Activated CD8-positive, alpha-beta T cell treated with anti-CD3 and anti-CD28 coated beads for 36 hours (primary cell): ENCODE results near the gene UPK3BL1. TPM values are rescaled to one million over a fixed set of nuclear protein-coding genes. Genes with fewer than 3 reads are reported as not detected.
"Not testable (repeated sequence)": the region's sequence is repeated elsewhere in the genome, so short reads cannot be mapped to it uniquely, and the experiment has no call there.

ENCODE experiments used
- ATAC-seq: fragments of 200-7000 bp; cut with Tn5 transposase; one replicate; pipeline ENCODE4 v1.10.0; 2021; ENCODE audit warnings: mild to moderate bottlenecking, moderate library complexity
- CTCF ChIA-PET: fragments of 350-600 bp; sonication (Branson Sonifier 250); formaldehyde crosslinking; loops from one replicate; lab custom pipeline; 2021; ENCODE audit warnings: antibody characterized with exemption; lab: Charles Lee
- POLR2A ChIA-PET: fragments of 350-600 bp; sonication (Branson Sonifier 250); formaldehyde crosslinking; loops from one replicate; lab custom pipeline; 2021; ENCODE audit warnings: antibody characterized with exemption; lab: Charles Lee
- DNase-seq: peaks from one replicate; pipeline ENCODE4 v3.0.0-alpha.2; 2020
- H3K27ac Mint-ChIP-seq: one replicate; pipeline ENCODE4 v1.8.0; 2021; ENCODE audit warnings: mild to moderate bottlenecking, mixed read lengths
- H3K27me3 Mint-ChIP-seq: one replicate; pipeline ENCODE4 v1.8.0; 2021; ENCODE audit warnings: mixed read lengths
- H3K36me3 Mint-ChIP-seq: one replicate; pipeline ENCODE4 v1.8.0; 2021; ENCODE audit warnings: low read depth, mixed read lengths
- H3K4me1 Mint-ChIP-seq: one replicate; pipeline ENCODE4 v1.8.0; 2021; ENCODE audit warnings: low read depth, mixed read lengths
- H3K4me3 Mint-ChIP-seq: one replicate; pipeline ENCODE4 v1.8.0; 2021; ENCODE audit warnings: mild to moderate bottlenecking, moderate library complexity, mixed read lengths
- H3K9me3 Mint-ChIP-seq: one replicate; pipeline ENCODE4 v1.8.0; 2021; ENCODE audit warnings: mixed read lengths
- intact Hi-C: fragments of 100-400 bp; cut with micrococcal nuclease; formaldehyde crosslinking; loops from one replicate; pipeline ENCODE4 v1.10.0; 2022
- total RNA-seq, 2 experiments: library from RNA; stranded (reverse); gene quantifications; one replicate each; pipeline ENCODE4 v1.2.3, GENCODE V29; 2021

UPK3BL1 gene, protein sequence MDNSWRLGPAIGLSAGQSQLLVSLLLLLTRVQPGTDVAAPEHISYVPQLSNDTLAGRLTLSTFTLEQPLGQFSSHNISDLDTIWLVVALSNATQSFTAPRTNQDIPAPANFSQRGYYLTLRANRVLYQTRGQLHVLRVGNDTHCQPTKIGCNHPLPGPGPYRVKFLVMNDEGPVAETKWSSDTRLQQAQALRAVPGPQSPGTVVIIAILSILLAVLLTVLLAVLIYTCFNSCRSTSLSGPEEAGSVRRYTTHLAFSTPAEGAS
- total RNA-seq, result 10 to 100 TPM; 23.8 to 27.8 TPM

DNA sequence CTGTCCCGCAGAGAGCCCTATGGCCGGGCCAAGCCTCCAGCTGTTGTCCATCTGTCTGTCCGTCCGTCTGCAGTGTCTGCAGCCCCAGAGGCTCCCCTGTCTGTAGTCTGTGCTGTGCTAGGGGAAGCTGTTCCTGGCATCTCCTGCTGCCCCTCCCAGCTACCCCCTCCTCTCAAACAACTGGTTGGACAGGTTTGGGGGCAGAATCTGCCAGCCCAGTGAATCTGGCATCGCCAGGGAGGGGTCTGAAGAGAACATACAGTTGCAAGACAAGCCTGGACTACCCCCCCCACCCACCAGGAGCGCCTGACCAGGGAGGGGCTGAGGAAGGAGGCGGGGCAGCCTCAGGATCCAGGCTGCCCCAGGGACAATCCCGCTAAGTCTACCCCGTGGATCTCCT, at the start of gene UPK3BL1:
Gene UPK3BL1 (minus strand): TSS at position 101 of the 400 bp plus-strand sequence. CDS start 50 bp downstream, at position 51.
- H3K27me3 Mint-ChIP-seq, H3K4me1 Mint-ChIP-seq, H3K9me3 Mint-ChIP-seq, ATAC-seq, DNase-seq, H3K27ac Mint-ChIP-seq, H3K4me3 Mint-ChIP-seq, H3K36me3 Mint-ChIP-seq, CTCF ChIA-PET, intact Hi-C loops, POLR2A ChIA-PET: not testable (repeated sequence)

- POLR2A ChIA-PET, H3K27ac Mint-ChIP-seq, CTCF ChIA-PET, H3K4me1 Mint-ChIP-seq, DNase-seq, ATAC-seq, H3K27me3 Mint-ChIP-seq, H3K9me3 Mint-ChIP-seq, H3K4me3 Mint-ChIP-seq, H3K36me3 Mint-ChIP-seq, intact Hi-C loops: not testable (repeated sequence)
Measured at GRCh38 chr7:102690602-102691001, 48.0 kb upstream of the UPK3BL1 start.

DNA sequence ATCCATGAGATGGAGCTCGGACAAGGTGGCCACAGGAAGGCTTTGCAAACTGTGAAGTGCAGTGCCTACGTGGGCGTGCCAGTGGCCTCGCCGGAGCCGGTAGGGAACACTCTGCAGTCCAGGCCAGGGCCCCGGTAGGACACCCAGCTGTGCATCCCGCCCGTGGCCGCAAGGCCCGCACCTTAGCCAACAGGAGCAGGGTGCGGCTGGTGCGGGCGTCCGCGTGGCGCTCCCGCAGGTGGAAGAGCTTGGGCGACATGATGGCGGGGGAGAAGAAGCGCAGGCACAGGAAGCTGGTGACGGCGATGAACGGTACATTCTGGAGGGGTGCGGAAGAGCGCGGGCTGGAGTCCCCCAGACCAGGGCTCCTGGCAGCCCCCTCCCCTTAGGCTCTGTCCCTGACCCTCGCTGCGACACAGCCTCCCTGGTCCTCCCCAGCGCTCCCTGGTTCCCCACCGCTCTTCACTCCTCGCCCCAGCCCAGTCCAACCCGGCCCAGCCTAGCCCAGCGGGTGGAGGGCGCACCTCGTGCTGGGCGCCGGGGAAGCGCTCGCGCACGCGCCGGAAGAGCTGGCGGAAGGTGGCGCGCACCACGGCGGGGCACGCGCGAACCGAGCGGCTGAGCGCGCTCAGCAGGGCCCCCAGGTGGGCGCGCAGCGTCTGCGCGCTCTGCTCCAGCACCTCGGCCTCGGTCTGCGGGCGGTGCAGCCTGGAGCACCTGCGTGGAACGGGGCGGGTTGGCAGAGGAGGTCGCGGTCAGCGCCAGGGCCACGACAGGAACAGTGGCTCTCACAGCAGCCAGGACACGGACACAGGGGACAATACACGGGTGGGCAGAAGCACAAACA, 47.1 kb upstream of the UPK3BL1 start:
- CTCF ChIA-PET, H3K36me3 Mint-ChIP-seq, H3K9me3 Mint-ChIP-seq, POLR2A ChIA-PET, H3K27ac Mint-ChIP-seq, DNase-seq, H3K4me3 Mint-ChIP-seq, H3K4me1 Mint-ChIP-seq, intact Hi-C loops, H3K27me3 Mint-ChIP-seq: not testable (repeated sequence)
- peak; percentile 77 for ATAC-seq

GRCh38 chr7:102688299-102689036, 45.9 kb upstream of the UPK3BL1 start:
- H3K27ac Mint-ChIP-seq, intact Hi-C loops, H3K36me3 Mint-ChIP-seq, POLR2A ChIA-PET, H3K9me3 Mint-ChIP-seq, H3K27me3 Mint-ChIP-seq, CTCF ChIA-PET, DNase-seq, H3K4me3 Mint-ChIP-seq, H3K4me1 Mint-ChIP-seq: not testable (repeated sequence)
- peak; percentile 93 for ATAC-seq

- H3K4me3 Mint-ChIP-seq, H3K4me1 Mint-ChIP-seq, H3K27me3 Mint-ChIP-seq, ATAC-seq, POLR2A ChIA-PET, CTCF ChIA-PET, H3K36me3 Mint-ChIP-seq, DNase-seq, intact Hi-C loops, H3K27ac Mint-ChIP-seq, H3K9me3 Mint-ChIP-seq: not testable (repeated sequence)
Measured at GRCh38 chr7:102682560-102682959, 40.0 kb upstream of the UPK3BL1 start.

DNA sequence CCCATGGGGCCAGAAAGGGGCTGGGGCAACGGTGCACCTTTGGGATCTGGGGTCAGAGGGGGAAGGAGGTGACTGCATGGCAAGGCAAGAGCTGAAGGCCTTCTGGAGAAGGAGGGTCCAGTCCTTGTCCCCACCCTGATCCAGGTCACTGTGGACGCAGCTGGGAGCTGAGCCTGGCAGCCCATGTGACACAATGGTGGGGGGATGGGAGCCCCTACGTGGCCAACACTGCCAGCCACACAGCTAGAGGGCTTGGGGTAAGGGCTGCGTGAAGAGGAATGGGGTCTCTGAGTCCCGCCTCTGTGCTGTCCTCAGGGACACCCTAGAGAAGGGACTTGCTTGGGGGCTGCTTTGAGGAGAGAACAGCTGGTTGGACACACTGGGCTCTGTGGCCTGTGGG, 38.2 kb upstream of the UPK3BL1 start:
- H3K9me3 Mint-ChIP-seq, intact Hi-C loops, H3K27ac Mint-ChIP-seq, ATAC-seq, H3K36me3 Mint-ChIP-seq, POLR2A ChIA-PET, H3K4me1 Mint-ChIP-seq, CTCF ChIA-PET, H3K4me3 Mint-ChIP-seq, H3K27me3 Mint-ChIP-seq, DNase-seq: not testable (repeated sequence)

- DNase-seq (peak; percentile 13), ATAC-seq (peak; percentile 19)
- H3K9me3 Mint-ChIP-seq, H3K27ac Mint-ChIP-seq, H3K4me1 Mint-ChIP-seq, CTCF ChIA-PET, H3K36me3 Mint-ChIP-seq, H3K4me3 Mint-ChIP-seq, H3K27me3 Mint-ChIP-seq, intact Hi-C loops, POLR2A ChIA-PET: not testable (repeated sequence)
Measured at GRCh38 chr7:102675545-102675944, 33.0 kb upstream of the UPK3BL1 start.

- intact Hi-C loops, H3K9me3 Mint-ChIP-seq, H3K36me3 Mint-ChIP-seq, H3K4me1 Mint-ChIP-seq, H3K27me3 Mint-ChIP-seq, CTCF ChIA-PET, DNase-seq, H3K4me3 Mint-ChIP-seq, POLR2A ChIA-PET, H3K27ac Mint-ChIP-seq: not testable (repeated sequence)
- peak; percentile 13 for ATAC-seq
Measured at GRCh38 chr7:102673447-102674067, 31.0 kb upstream of the UPK3BL1 start.

DNA sequence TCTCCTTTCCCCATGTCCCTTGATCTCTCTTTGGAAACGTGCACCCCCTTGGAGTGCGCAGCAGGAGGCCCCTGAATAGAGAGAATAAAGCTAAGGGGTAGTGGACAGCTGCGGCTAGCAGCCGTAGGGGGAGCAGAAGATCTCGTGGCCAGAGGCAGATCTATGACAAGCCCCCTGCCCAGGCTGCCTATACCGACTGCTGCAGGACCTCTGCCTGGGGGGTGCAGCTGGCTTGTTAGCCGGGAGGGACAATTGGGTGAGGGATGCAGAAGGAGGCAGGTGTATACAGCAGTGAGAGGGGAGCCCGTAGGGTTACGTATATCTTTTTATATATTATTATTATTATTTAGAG, 29.3 kb upstream of the UPK3BL1 start:
- H3K27ac Mint-ChIP-seq, H3K9me3 Mint-ChIP-seq, intact Hi-C loops, POLR2A ChIA-PET, H3K27me3 Mint-ChIP-seq, H3K4me3 Mint-ChIP-seq, H3K36me3 Mint-ChIP-seq, H3K4me1 Mint-ChIP-seq, CTCF ChIA-PET, DNase-seq: not testable (repeated sequence)
- peak; percentile 22 for ATAC-seq

GRCh38 chr7:102671166-102671955, 28.8 kb upstream of the UPK3BL1 start, which contains the start of gene POLR2J2:
Gene POLR2J2 (minus strand): TSS chr7:102671663. CDS start chr7:102671601, 62 bp downstream.
- intact Hi-C loops, H3K9me3 Mint-ChIP-seq, CTCF ChIA-PET, H3K4me1 Mint-ChIP-seq, H3K27me3 Mint-ChIP-seq, POLR2A ChIA-PET, H3K36me3 Mint-ChIP-seq: not testable (repeated sequence)
- peak; percentile 85 for DNase-seq
- H3K4me3 Mint-ChIP-seq, result peak within 1 kb of the TSS; percentile 74
- H3K27ac Mint-ChIP-seq, result peak within 1 kb of the TSS; percentile 42
- ATAC-seq, result peak; percentile 79

DNA sequence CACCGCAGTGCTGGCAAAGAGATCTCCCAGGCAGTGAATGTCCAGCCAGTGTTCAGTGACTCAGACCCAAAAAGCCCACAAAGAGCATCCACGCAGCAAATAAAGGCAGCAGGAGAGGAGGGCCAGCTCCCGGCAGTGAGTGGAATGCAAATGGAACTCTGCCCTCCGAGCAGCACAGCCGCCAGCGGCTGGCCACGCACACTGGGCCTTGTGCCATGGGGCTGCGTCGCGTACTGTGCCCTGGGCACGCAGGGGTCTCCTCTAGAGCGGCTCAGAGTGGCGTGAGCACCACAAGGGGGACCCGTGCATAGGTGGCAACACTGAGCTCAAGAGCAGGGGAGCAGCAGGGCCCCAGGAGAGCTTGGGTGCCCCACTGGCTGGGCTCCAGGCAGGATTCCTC, 24.9 kb upstream of the UPK3BL1 start:
- ATAC-seq, CTCF ChIA-PET, intact Hi-C loops, H3K36me3 Mint-ChIP-seq, POLR2A ChIA-PET, H3K4me3 Mint-ChIP-seq, H3K9me3 Mint-ChIP-seq, DNase-seq, H3K27ac Mint-ChIP-seq, H3K27me3 Mint-ChIP-seq, H3K4me1 Mint-ChIP-seq: not testable (repeated sequence)
